ENCODE data around the gene ABL1. TPM values are rescaled to one million over a fixed set of nuclear protein-coding genes. Genes with fewer than 3 reads are reported as not detected.

The ABL1 gene
- polyA plus RNA-seq, 3 donors: 4.5 to 14.5 (median 8.0) TPM

GRCh38 chr9:130825809-130826208, 9.2 kb upstream of the ABL1 start:
- H3K9ac ChIP-seq (ENCODE audit: insufficient read depth, low read length, poor library complexity, severe bottlenecking): no peak overlapping the region
- intact Hi-C loops (cut with micrococcal nuclease): no loop called here
- H3K4me1 Mint-ChIP-seq: peaks cover 8% of the 10 kb centered on the region

GRCh38 chr9:130829762-130830161, 5.3 kb upstream of the ABL1 start:
- Histone ChIP-seq H3K27ac (ENCODE audit: low read depth in 1 of 2, low read length in 2 of 2) (no peak overlapping the region), H3K4me1 (ENCODE audit: control insufficient read depth in 1 of 2, insufficient read depth in 2 of 2, low read length in 2 of 2) (peaks cover 10 to 11% of the 10 kb centered on the region in 2 donors), H3K36me3 (replicated peaks in 1 of 2; ENCODE audit: control insufficient read depth in 1 of 2, insufficient read depth in 2 of 2, low read length in 2 of 2) (no peaks in the 10 kb centered on the region), H3K4me3 (replicated peaks in 1 of 3; ENCODE audit: low read depth in 2 of 3, low read length in 3 of 3) (no peak overlapping the region), H4K20me1 (ENCODE audit: insufficient read depth, low read length) (peaks cover 26% of the 10 kb centered on the region), H2AFZ (ENCODE audit: insufficient read depth, low read depth, low read length, poor library complexity, severe bottlenecking) (no peak overlapping the region), H3K9ac (ENCODE audit: insufficient read depth, low read length, poor library complexity, severe bottlenecking) (no peak overlapping the region), H3K9me3 (replicated peaks in 1 of 2; ENCODE audit: control insufficient read depth in 1 of 2, insufficient read depth in 1 of 2, low read length in 2 of 2) (peaks cover 0 to 5% of the 10 kb centered on the region in 2 donors), H3K4me2 (replicated peaks; ENCODE audit: extremely low read depth, low read length, poor library complexity, severe bottlenecking) (no peak overlapping the region), H3K27me3 (ENCODE audit: control insufficient read depth in 2 of 2, insufficient read depth in 2 of 2, low read length in 2 of 2) (no peaks in the 10 kb centered on the region), H3K79me2 (ENCODE audit: insufficient read depth, low read length) (peaks cover 7% of the 10 kb centered on the region)
- H3K9me3 Mint-ChIP-seq: peaks cover 0 to 11% (median 9%) of the 10 kb centered on the region in 7 donors
- peaks cover 0 to 3% (median 3%) of the 10 kb centered on the region in 3 donors for H3K27me3 Mint-ChIP-seq (ENCODE audit: low read depth in 3 of 3)
- no CpG with 5 or more reads among the region's 1 CpG for WGBS (ENCODE audit: insufficient coverage)
- no peak for DNase-seq
- no peak overlapping the region for H3K27ac Mint-ChIP-seq
- H3K4me3 Mint-ChIP-seq: no peak overlapping the region
- intact Hi-C loops (cut with micrococcal nuclease): no loop called here
- peaks cover 5% of the 10 kb centered on the region in 2 donors for H3K36me3 Mint-ChIP-seq
- TF ChIP-seq CTCF (IDR thresholded peaks at IDR 0.05): no peak
- peaks cover 18% of the 10 kb centered on the region for H3K4me1 Mint-ChIP-seq

More at GRCh38 chr9:130825809-130826208, 9.2 kb upstream of the ABL1 start:
- H3K9me3 Mint-ChIP-seq: peaks cover 0 to 11% (median 9%) of the 10 kb centered on the region in 7 donors
- no peak overlapping the region for H3K4me3 Mint-ChIP-seq
- Histone ChIP-seq H3K4me3 (replicated peaks in 1 of 3; ENCODE audit: low read depth in 2 of 3, low read length in 3 of 3) (no peak overlapping the region), H4K20me1 (ENCODE audit: insufficient read depth, low read length) (peaks cover 14% of the 10 kb centered on the region), H3K27me3 (ENCODE audit: control insufficient read depth in 2 of 2, insufficient read depth in 2 of 2, low read length in 2 of 2) (no peaks in the 10 kb centered on the region), H3K79me2 (ENCODE audit: insufficient read depth, low read length) (no peaks in the 10 kb centered on the region), H3K27ac (ENCODE audit: low read depth in 1 of 2, low read length in 2 of 2) (no peak overlapping the region), H3K4me2 (replicated peaks; ENCODE audit: extremely low read depth, low read length, poor library complexity, severe bottlenecking) (no peak overlapping the region), H2AFZ (ENCODE audit: insufficient read depth, low read depth, low read length, poor library complexity, severe bottlenecking) (no peak overlapping the region), H3K9me3 (replicated peaks in 1 of 2; ENCODE audit: control insufficient read depth in 1 of 2, insufficient read depth in 1 of 2, low read length in 2 of 2) (peaks cover 0 to 5% of the 10 kb centered on the region in 2 donors), H3K36me3 (replicated peaks in 1 of 2; ENCODE audit: control insufficient read depth in 1 of 2, insufficient read depth in 2 of 2, low read length in 2 of 2) (no peaks in the 10 kb centered on the region), H3K4me1 (ENCODE audit: control insufficient read depth in 1 of 2, insufficient read depth in 2 of 2, low read length in 2 of 2) (no peaks in the 10 kb centered on the region)
- no peak for TF ChIP-seq CTCF (IDR thresholded peaks at IDR 0.05)
- WGBS (ENCODE audit: insufficient coverage): no CpG with 5 or more reads among the region's 5 CpGs
- DNase-seq: no peak
- H3K27ac Mint-ChIP-seq: no peak overlapping the region
- peaks cover 7 to 8% of the 10 kb centered on the region in 2 donors for H3K36me3 Mint-ChIP-seq
- peaks cover 0 to 2% (median 0%) of the 10 kb centered on the region in 3 donors for H3K27me3 Mint-ChIP-seq (ENCODE audit: low read depth in 3 of 3)
